ENCODE results near the gene PHACTR2. TPM values are rescaled to one million over a fixed set of nuclear protein-coding genes. Genes with fewer than 3 reads are reported as not detected.
"Not testable (repeated sequence)": the region's sequence is repeated elsewhere in the genome, so short reads cannot be mapped to it uniquely, and the experiment has no call there.

Gene PHACTR2
- total RNA-seq, 1 donor from 2014 or later: 71.0 TPM

- H3K27me3 ChIP-seq (ENCODE audit: low read depth): no peaks in the 10 kb centered on the region
- H3K27ac ChIP-seq (replicated peaks): peak within 1 kb of the TSS; percentile 95
- peak; percentile 96 for DNase-seq
- peaks cover 28% of the 10 kb centered on the region for H3K4me1 ChIP-seq
- H3K36me3 ChIP-seq: peaks cover 38% of the 10 kb centered on the region
- H3K4me3 ChIP-seq: peak within 1 kb of the TSS; percentile 96
- no peaks in the 10 kb centered on the region for H3K9me3 ChIP-seq (replicated peaks)
- no peak for TF ChIP-seq CTCF (IDR thresholded peaks at IDR 0.05; ENCODE audit: borderline replicate concordance)
- intact Hi-C loops (cut with micrococcal nuclease): loop anchor here (10.0 kb wide), 1 partner anchor 168 kb away; the partner anchor contains the start of gene PHACTR2
These were observed 165.3 kb downstream of the PHACTR2 start, which contains the start of gene LTV1 for GRCh38 chr6:143842902-143843676. Gene LTV1, plus strand, starts transcription at chr6:143843338. Its CDS starts 140 bp downstream, at chr6:143843478.

GRCh38 chr6:143843677-143843999, 165.9 kb downstream of the PHACTR2 start:
- Histone ChIP-seq H3K4me1 (peaks cover 28% of the 10 kb centered on the region), H3K27me3 (ENCODE audit: low read depth) (no peaks in the 10 kb centered on the region), H3K9me3 (replicated peaks) (no peaks in the 10 kb centered on the region), H3K27ac (replicated peaks) (peak overlapping the region; percentile 95), H3K4me3 (peak overlapping the region; percentile 96), H3K36me3 (peaks cover 43% of the 10 kb centered on the region)
- intact Hi-C loops (cut with micrococcal nuclease): loop anchor here (10.0 kb wide), 1 partner anchor 169 kb away; the partner anchor contains the start of gene PHACTR2
- no peak for DNase-seq
- TF ChIP-seq CTCF (IDR thresholded peaks at IDR 0.05; ENCODE audit: borderline replicate concordance): no peak

GRCh38 chr6:143844006-143844405, 166.2 kb downstream of the PHACTR2 start:
- Histone ChIP-seq H3K4me3 (peak overlapping the region; percentile 96), H3K27me3 (ENCODE audit: low read depth) (no peaks in the 10 kb centered on the region), H3K9me3 (replicated peaks) (no peaks in the 10 kb centered on the region), H3K4me1 (peaks cover 28% of the 10 kb centered on the region), H3K36me3 (peaks cover 47% of the 10 kb centered on the region), H3K27ac (replicated peaks) (peak overlapping the region; percentile 95)
- no peak for DNase-seq
- no peak for TF ChIP-seq CTCF (IDR thresholded peaks at IDR 0.05; ENCODE audit: borderline replicate concordance)
- intact Hi-C loops (cut with micrococcal nuclease): loop anchor here (10.0 kb wide), 1 partner anchor 169 kb away; the partner anchor contains the start of gene PHACTR2

- H3K4me1 ChIP-seq: peaks cover 28% of the 10 kb centered on the region
- peaks cover 57% of the 10 kb centered on the region for H3K36me3 ChIP-seq
- no peak for DNase-seq
- no peak overlapping the region for H3K27ac ChIP-seq (replicated peaks)
- TF ChIP-seq CTCF (IDR thresholded peaks at IDR 0.05; ENCODE audit: borderline replicate concordance): no peak
- H3K9me3 ChIP-seq (replicated peaks): no peaks in the 10 kb centered on the region
- no peak overlapping the region for H3K4me3 ChIP-seq
- H3K27me3 ChIP-seq (ENCODE audit: low read depth): no peaks in the 10 kb centered on the region
- intact Hi-C loops (cut with micrococcal nuclease): loop anchor here (10.0 kb wide), 1 partner anchor 170 kb away; the partner anchor contains the start of gene PHACTR2
These were observed 167.3 kb downstream of the PHACTR2 start for GRCh38 chr6:143845033-143845432.

- H3K27ac ChIP-seq (replicated peaks); H3K27me3 ChIP-seq (ENCODE audit: low read depth); intact Hi-C loops (cut with micrococcal nuclease); DNase-seq; H3K4me1 ChIP-seq; H3K4me3 ChIP-seq: not testable (repeated sequence)
- Histone ChIP-seq H3K9me3 (replicated peaks) (peaks cover 41% of the 10 kb centered on the region), H3K36me3 (peaks cover 99% of the 10 kb centered on the region)
These were observed 173.9 kb downstream of the PHACTR2 start for GRCh38 chr6:143851706-143852105.

- intact Hi-C loops (cut with micrococcal nuclease); DNase-seq; H3K4me3 ChIP-seq; H3K27me3 ChIP-seq (ENCODE audit: low read depth); H3K27ac ChIP-seq (replicated peaks); H3K4me1 ChIP-seq: not testable (repeated sequence)
- Histone ChIP-seq H3K9me3 (replicated peaks) (peaks cover 46% of the 10 kb centered on the region), H3K36me3 (peaks cover 99% of the 10 kb centered on the region)
These were observed 177.3 kb downstream of the PHACTR2 start for GRCh38 chr6:143855057-143855456.

- intact Hi-C loops (cut with micrococcal nuclease); DNase-seq; H3K4me3 ChIP-seq; H3K27ac ChIP-seq (replicated peaks); H3K4me1 ChIP-seq; H3K27me3 ChIP-seq (ENCODE audit: low read depth): not testable (repeated sequence)
- Histone ChIP-seq H3K36me3 (peaks cover 99% of the 10 kb centered on the region), H3K9me3 (replicated peaks) (peaks cover 44% of the 10 kb centered on the region)
These were observed 179.0 kb downstream of the PHACTR2 start for GRCh38 chr6:143856762-143857161.

All from left ventricle myocardium inferior (tissue), 1 donor.